Posterior cingulate gyrus (tissue), 11 donors: ENCODE measurements around the gene ACER1.
"Not testable (repeated sequence)": the region's sequence is repeated elsewhere in the genome, so short reads cannot be mapped to it uniquely, and the experiment has no call there.

ENCODE experiments used
- DNase-seq, 10 donors: peaks; one replicate each; pipeline versions ENCODE4 v3.0.0 to v3.0.0-alpha.2; 2020 to 2021; ENCODE audit warnings: mixed read lengths in 3 of 10
- intact Hi-C: fragments of 100-400 bp; cut with DNase I; formaldehyde crosslinking; loops from one replicate; pipeline ENCODE4 v1.15.1; 2023

Gene ACER1, protein sequence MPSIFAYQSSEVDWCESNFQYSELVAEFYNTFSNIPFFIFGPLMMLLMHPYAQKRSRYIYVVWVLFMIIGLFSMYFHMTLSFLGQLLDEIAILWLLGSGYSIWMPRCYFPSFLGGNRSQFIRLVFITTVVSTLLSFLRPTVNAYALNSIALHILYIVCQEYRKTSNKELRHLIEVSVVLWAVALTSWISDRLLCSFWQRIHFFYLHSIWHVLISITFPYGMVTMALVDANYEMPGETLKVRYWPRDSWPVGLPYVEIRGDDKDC

DNA sequence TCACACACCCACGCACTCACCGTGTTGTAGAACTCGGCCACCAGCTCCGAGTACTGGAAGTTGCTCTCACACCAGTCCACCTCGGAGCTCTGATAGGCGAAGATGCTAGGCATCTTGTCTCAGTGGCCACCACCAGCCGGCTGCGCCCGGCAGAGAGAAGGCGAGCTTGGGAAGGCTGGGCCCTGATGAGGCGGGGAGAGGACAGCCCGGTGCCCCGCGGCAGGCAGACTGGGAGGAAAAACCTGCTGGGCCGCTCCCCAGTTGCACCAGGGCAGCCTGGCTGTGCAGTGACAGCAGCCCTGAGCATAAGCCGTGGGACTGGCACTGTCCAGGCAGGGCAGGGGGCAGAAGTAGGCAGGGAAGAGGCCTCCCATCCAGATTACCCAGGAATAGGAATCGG is at the start of gene ACER1:
TSS of gene ACER1 (minus strand) at position 174 of the 400 bp plus-strand sequence. CDS start at position 113, 61 bp downstream.
- peak in 1 of 10 donors; percentile 77 for DNase-seq
- intact Hi-C loops: no loop called here

DNA sequence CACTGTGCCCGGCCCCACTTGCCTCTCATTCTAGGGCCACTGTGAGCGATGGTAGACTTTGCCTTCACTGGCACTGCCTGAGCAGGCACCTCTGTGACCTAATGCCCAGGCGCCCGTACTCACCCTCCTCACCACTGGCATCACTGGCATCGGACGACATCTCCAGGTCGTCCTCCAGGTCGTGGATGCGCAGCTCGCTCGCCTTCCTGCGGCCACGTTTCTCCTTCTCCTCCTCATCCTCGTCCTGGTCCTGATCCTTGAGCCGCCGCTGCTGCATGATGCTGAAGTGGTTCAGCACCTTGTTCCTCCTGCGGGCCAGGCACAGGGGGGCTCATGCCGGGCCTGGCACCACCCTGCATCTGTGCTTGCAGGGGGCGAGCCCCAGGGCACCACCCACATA is 49.8 kb upstream of the ACER1 start:
- DNase-seq: no peak
- intact Hi-C loops: no loop called here

DNA sequence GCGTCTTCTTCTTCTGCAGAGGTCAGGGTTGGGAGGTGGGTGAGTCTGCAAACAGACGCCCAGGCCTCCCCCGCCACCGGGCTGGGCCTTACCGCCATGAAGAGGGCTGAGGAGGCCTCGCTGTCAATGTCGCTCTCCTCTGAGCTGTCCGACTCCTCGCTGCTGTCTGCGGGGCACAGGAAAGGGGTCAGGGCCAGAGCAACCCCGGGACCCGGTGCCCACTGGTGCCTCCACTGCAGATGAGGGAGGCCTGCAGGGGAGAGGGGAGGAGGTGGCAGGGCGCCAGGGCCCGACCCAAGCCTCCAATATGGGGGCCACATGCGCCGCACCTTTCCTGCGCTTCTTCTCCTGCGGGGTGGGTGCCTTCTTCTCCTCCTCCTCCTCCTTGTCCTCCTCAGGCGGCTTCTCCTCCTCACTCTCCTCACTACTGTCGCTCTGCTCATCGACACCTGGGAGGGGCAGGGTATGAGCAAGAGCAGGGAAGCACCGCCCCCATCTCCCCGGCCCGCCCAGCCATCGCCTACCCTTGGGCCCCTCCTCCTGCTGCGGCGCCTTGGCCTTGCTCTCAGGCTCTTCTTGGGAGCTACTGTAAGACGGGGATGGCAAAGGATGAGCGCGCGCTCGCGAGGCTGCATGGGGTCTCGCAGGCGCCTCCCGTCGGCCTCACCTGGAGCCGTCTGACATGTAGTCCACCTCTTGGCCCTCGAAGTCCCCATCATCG is 47.8 kb upstream of the ACER1 start:
- DNase-seq: no peak
- intact Hi-C loops: no loop called here

DNA sequence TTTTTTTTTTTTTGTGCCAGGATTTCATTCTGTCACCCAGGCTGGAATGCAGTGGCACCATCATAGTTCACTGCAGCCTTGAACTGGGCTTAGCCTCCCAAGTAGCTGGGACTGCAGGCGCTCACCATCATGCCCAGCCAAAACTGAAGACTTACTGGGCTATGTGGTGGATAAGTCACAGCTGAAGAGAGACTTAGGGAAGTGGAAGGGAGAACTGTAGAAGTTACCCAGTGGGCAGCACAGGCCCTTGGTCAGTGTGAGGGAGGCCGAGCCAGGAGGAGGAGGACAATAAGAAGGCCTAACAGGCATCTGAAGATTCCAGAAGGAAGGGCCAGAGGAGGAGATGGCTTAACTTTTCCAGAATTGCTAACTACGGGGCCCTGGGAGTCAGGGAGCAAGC is 46.3 kb upstream of the ACER1 start:
- DNase-seq: no peak
- intact Hi-C loops: no loop called here

DNA sequence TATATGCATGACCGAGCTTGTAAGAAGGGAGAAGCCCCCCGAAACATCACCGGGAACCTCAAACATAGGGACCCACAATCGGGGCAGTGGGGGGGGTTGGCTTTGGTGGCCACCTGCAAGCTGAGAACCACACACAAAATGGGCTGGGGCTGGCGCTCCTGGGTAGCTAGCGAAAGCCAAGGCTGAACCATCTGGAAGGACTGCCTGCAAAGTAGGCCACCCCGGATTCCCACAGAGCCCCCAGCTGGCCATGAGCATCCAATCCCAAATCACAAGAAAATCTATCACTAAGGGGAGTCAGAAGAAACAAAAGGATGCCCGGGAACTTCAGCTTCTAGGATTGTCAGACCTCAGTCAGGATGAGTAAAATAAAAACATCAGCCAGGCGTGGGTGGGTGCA is 45.1 kb upstream of the ACER1 start:
- DNase-seq: peak in 1 of 10 donors; percentile 30
- intact Hi-C loops: no loop called here

DNA sequence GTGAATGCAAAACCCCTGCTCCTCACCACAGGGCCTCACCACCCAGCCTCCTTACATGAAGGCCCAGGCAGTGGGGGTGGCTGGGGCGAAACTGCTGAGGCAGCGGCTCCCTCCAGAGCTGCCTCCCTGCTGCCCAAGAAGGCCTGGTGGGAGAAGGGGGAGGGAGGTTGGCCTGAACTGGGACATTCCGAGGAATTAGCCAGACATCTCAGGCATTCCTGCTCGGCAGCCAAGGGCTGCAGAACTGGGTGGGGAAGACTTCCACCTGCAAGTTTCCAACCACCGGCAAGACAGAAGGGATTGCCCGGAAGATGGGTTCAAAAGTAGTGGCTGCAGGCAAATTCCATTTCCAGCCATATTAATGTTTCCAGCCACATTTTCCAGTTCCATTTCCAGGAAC is 44.6 kb upstream of the ACER1 start:
- intact Hi-C loops: no loop called here
- no peak for DNase-seq

DNA sequence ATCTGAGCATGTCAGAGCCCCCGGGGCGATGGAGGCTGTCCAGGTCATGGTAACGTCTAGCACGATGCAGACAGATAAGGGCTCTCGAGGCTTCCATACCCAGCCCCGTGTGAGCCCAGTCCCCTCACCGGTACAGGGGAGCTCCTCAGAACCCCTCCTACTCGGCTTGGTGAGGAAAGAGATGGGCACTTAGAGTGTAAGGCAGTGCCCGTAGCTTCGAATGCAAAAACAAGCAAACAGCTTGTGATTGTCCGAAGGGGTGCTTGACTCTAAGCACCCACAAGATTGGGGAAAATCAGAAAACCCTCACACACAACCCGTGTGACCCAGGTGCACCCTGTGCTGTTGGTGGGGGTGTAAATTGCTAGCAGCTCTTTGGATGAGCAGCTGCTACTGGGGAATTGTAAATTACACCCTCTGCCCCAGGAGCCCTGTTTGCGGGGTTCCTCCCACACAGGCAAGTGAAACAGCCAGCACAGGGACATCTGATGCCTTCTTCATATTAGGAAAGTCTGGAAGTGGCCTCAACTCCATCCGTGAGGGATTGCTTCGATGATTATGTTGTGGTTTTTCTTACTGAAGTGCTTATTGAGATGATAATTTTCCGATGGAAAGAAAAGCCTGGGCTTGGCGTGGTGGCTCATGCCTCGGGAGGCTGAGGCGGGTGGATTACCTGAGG is 43.2 kb upstream of the ACER1 start:
- intact Hi-C loops: no loop called here
- DNase-seq: no peak

DNA sequence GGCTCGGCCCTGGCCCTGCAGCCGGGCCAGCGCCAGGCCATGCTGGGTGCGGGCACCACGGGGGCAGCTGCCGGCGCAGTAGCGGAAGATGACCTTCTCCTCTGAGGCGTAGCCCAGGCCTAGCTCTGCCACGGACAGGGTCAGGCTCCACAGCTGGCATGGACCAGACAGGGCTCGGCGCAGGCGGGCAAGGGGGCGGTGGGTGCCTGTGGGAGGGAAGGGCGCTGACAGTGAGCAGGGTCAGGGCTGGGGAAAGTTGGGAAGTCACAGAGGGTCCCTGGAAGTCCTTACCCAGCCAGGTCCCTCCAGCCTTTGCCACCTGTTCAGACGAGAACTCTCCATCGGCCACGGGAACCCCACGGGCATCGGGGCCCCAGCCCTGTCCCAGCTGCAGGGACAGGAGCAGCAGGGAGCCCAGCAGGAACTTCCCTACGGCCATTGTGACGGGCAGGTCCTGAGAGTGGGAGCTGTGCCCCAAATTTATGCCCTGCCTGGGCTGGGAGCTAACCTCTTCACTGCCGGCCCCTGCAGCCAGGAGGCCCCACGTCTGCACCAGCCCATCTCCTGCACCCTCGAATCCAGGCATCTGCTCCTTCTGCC is 42.1 kb upstream of the ACER1 start, which contains the start of gene PSPN:
TSS of gene PSPN (minus strand) at position 523 of the 600 bp plus-strand sequence. CDS start at position 439, 84 bp downstream.
- DNase-seq: no peak
- intact Hi-C loops: no loop called here

DNA sequence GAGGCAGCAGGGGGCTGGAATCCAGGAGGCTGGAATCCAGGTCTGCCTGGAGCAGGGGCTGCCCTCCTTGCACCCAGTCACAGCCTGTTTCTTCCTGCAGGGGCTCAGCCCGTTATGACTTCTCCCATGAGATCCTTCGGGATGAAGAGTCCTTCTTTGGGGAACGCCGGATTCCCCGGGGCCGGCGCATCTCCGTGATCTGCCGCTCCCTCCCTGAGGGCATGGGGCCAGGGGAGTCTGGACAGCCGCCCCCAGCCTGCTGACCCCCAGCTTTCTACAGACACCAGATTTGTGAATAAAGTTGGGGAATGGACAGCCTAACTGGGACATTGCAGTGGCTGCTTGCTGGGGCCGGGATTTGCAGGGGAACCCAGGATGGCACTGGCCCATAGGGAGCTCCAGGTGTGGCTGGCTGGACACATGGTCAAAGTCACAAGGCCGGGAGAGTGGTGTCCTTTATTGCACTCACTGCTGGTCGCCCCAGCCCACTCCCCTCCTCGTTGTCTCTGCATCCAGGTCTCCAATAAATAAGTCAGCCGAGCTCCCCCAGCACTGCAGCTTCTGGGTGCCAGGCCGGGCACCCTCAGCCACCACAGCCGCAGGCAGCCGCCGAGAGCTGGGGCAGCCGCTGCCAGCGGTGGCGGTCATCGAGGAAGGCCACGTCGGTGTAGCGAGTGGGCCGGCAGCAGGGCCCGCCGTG is 41.4 kb upstream of the ACER1 start:
- no peak for DNase-seq
- intact Hi-C loops: no loop called here

DNA sequence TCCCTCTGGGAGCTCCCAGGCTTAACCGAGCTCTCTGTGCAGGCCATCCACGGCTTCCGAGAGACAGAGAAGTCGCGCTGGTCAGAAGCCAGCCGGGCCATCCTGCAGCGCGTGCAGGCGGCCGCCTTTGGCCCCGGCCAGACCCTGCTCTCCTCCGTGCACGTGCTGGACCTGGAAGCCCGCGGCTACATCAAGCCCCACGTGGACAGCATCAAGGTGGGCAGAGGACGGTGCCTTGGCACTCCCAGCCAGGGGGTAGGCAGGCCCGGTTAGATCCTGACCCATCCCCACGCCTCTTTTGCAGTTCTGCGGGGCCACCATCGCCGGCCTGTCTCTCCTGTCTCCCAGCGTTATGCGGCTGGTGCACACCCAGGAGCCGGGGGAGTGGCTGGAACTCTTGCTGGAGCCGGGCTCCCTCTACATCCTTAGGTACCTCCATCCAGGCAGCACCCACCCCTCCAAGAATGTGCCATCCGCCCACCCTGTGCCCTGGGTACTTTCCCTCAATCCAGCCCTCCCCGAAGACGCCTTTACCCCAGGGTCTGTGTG is 40.8 kb upstream of the ACER1 start:
- intact Hi-C loops: no loop called here
- no peak for DNase-seq

DNA sequence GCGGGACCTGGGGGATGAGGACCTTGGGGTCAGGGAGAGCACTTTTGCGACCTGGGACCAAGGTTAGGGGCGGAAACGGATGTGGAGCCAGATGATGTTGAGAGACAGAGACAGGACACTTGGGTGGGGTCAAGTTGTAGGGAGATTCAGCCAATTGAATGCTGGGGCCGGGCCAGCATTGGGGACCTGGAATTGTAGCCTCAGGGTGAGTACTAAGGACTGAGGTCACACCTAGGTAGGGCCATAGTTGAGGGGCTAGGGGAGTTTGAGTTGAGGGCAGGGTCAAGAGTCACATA is 40.3 kb upstream of the ACER1 start:
- DNase-seq: peak in 1 of 10 donors; percentile 41
- intact Hi-C loops: no loop called here

DNA sequence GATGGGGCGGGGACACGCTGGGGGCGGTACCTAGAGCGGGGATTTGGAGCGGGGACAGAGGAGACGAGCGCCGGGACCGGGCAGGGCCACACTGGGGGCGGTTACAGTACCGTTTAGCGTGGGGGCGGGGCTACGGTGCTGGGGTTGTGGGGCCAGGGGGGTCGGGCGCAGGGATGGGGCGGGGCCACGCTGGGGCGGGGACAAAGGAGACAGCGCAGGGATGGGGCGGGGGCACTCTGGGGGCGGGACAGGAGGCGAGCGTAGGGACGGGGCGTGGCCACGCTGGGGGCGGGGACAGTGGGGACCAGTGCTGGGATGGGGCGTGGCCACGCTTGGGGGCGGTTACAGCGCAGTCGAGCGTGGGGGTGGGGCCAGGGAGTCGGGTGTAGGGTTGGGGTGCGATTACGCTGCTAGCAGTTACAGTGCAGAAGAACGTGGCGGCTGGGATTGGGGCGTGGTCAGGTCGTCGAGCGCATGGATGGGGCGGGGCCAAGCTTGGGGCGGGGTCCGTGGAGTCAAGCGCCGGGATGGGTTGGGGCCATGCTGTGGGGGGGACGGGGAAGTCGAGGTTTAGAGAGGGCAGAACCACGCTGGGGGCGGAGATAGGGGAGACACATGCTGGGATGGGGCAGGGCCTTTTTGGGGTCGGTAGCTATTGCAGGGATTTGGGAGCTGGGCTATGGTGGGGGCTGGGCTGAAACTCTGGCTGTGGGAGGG is 39.8 kb upstream of the ACER1 start:
- intact Hi-C loops: no loop called here
- peak; percentile 96 to 100 (median 98) for DNase-seq

DNA sequence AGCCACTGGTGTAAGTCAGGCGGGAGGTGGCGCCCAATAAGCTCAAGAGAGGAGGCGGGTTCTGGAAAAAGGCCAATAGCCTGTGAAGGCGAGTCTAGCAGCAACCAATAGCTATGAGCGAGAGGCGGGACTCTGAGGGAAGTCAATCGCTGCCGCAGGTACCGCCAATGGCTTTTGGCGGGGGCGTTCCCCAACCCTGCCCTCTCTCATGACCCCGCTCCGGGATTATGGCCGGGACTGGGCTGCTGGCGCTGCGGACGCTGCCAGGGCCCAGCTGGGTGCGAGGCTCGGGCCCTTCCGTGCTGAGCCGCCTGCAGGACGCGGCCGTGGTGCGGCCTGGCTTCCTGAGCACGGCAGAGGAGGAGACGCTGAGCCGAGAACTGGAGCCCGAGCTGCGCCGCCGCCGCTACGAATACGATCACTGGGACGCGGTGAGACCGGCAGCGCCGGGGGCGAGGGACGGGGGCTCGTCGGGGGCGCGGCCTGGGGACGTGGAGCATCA is 39.2 kb upstream of the ACER1 start, which contains the start of gene ALKBH7:
TSS of gene ALKBH7 (plus strand) at position 201 of the 502 bp plus-strand sequence. CDS start at position 228, 27 bp downstream.
- intact Hi-C loops: no loop called here
- DNase-seq: peak; percentile 95 to 100 (median 98)

DNA sequence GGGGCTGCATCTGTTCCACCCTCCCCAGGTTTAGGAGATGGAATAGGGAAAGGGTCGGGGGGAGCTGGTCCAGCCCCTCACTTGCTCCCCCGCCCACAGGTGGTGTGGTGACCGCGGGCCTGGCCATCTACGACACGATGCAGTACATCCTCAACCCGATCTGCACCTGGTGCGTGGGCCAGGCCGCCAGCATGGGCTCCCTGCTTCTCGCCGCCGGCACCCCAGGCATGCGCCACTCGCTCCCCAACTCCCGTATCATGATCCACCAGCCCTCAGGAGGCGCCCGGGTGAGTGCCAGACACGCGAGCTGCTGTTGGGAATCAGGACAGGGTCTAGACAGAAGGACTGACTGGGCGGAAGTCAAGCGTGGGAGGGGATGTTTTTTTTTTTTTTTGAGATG is 30.9 kb upstream of the ACER1 start:
- DNase-seq: peak in 1 of 10 donors; percentile 50
- intact Hi-C loops: loop anchor here (5.0 to 10.0 kb wide), 2 partner anchors 82 to 140 kb away; partner anchors contain the start of gene TUBB4A

DNA sequence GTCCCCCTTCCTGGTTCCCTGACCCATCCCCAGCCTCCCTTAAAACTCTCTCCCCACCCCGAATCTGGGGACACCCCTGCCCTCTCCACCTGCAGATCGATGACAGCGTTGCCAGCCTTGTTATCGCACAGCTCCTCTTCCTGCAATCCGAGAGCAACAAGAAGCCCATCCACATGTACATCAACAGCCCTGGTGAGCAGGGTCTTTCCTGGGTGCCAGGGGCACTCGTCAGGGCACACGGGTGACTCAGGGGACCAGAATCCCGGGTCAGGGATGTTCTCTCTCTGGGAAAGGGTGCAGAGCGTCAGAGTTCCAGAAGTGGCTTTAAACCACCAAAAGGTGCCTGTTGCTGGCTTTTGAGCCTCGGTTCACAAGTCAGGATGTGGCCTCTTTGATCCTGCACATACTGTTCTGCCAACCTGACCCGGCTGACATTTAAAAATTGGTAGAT is 29.0 kb upstream of the ACER1 start:
- peak in 1 of 10 donors; percentile 43 for DNase-seq
- intact Hi-C loops: loop anchor here (5.0 to 10.0 kb wide), 2 partner anchors 80 to 142 kb away; partner anchors contain the start of gene TUBB4A

DNA sequence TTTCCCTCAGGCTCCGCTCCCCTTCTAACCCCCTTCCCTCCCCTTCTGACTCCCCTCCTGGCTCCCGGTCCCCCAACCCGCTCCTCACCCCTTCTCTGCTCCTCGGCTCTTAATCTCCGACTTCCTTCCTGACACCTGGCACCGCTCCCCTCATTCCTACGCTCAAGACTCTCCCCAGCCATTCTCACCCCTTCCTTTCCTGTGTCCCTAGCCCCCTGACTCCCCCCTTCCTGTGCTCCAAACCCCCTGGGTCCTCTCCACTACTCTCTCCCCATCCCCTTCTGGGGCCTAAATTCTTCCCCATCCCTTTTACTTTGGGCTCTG is 28.6 kb upstream of the ACER1 start:
- intact Hi-C loops: loop anchor here (5.0 to 10.0 kb wide), 2 partner anchors 80 to 143 kb away; partner anchors contain the start of gene TUBB4A
- no peak for DNase-seq

DNA sequence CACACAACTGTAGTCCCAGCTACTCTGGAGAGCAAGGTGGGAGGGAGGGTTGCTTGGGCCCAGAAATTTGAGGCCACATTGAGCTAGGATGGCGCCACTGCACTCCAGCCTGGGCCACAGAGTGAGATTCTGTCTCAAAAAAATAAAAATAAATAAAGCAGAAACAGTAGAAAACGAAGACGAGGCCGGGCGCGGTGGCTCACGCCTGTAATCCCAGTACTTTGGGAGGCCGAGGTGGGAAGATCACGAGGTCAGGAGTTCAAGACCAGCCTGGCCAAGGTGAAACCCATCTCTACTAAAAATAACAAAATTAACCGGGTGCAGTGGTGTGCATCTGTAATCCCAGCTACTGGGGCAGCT is 27.4 kb upstream of the ACER1 start:
- not testable (repeated sequence) for DNase-seq
- intact Hi-C loops: loop anchor here (5.0 to 10.0 kb wide), 2 partner anchors 79 to 144 kb away; partner anchors contain the start of gene TUBB4A

DNA sequence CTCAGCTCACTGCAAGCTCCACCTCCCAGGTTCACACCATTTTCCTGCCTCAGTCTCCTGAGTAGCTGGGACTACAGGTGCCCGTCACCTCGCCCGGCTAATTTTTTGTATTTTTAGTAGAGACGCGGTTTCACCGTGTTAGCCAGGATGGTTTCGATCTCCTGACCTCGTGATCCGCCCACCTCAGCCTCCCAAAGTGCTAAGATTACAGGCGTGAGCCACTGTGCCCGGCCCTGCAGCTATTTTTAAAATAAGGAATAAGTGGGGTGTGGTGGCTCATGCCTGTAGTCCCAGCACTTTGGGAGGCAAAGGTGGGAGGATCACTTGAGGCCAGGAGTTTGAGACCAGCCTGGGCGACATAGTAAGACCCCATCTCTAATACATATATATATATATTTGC is 27.0 kb upstream of the ACER1 start:
- intact Hi-C loops: loop anchor here (5.0 to 10.0 kb wide), 2 partner anchors 78 to 144 kb away; partner anchors contain the start of gene TUBB4A
- not testable (repeated sequence) for DNase-seq
